Gastrocnemius medialis (tissue), 4 donors: ENCODE results near the gene ZNF300.
"Not testable (repeated sequence)": the region's sequence is repeated elsewhere in the genome, so short reads cannot be mapped to it uniquely, and the experiment has no call there.

Experiments used
- CTCF ChIP-seq, 5 experiments: fragments of 450-650 bp in 3 of 5; fragments of 200-600 bp in 2 of 5; sonication (generic) in 2 of 5; IDR thresholded peaks in 4 of 5; conservative IDR thresholded peaks in 1 of 5; 1 replicate in 4 of 5; 2 replicates in 1 of 5; pipeline ENCODE4 v1.5.1; 2016 to 2019; ENCODE audit warnings: antibody characterized with exemption in 5 of 5, mild to moderate bottlenecking in 3 of 5, moderate library complexity in 3 of 5
- POLR2A ChIP-seq, 2 donors: fragments of 450-650 bp; IDR thresholded peaks; one replicate each; pipeline ENCODE4 v1.6.1; 2017; ENCODE audit warnings: antibody characterized with exemption in 2 of 2, mild to moderate bottlenecking in 2 of 2, moderate library complexity in 2 of 2

DNA sequence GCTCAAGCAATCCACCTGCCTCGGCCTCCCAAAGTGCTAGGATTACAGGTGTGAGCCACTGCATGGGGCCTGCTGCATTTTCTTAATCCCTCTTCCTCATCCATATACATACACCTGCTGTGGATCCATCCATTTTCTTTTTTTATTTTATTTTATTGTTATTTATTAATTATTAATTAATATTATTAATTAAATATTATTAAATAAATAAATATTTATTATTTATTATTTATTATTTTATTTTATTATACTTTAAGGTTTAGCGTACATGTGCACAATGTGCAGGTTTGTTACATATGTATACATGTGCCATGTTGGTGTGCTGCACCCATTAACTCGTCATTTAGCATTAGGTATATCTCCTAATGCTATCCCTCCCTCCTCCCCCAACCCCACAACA lies 48.1 kb downstream of the ZNF300 start:
- TF ChIP-seq POLR2A (IDR thresholded peaks at IDR 0.05); CTCF (IDR thresholded peaks at IDR 0.05 in 4 of 5, conservative IDR thresholded peaks at IDR 0.05 in 1 of 5): not testable (repeated sequence)
